ENCODE measurements around the gene SLC2A4RG. TPM values are rescaled to one million over a fixed set of nuclear protein-coding genes. Genes with fewer than 3 reads are reported as not detected.

The SLC2A4RG gene
- total and polyA plus RNA-seq, 2 of the 13 experiments (the other 11 are each of a cell fraction or from before 2014, with no cell fraction given), result 91.4 to 95.9 TPM

DNA sequence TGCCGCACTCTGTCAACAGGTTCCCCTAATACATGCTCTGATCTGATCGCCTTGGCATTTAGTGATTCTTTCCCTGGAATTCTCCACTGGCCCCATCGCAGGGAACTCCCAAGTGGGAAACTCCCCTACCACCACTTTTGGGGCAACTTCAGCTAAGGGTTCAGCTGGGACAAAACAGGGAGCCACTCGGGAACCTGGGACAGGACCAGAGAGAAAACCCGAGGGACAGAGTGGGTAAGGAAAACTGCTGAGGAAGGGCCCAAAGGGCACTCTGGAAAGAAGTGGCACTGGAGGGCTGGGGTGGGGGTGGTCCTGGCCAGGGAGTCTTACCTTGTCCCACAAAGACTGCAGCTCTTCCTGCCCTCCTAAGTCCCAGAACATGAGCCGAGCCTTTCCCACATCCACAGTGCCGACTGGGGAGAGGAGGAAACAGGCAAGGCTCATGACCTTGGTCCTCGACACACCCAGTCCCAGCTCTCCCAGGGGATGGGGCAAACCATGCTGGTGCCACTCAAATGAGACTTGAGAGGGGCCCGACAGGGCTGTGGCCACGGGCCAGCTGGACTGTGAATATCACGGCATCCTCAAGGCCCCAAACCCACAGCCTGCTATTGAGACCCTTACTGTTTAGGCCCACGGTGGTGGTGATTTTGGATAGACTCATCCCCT lies 33.4 kb upstream of the SLC2A4RG start (continued):
- TF ChIP-seq DPF2 (CRISPR knock-in tag; IDR thresholded peaks at IDR 0.05; ENCODE audit: borderline replicate concordance, low read depth) (no peak), SKI (IDR thresholded peaks at IDR 0.05; ENCODE audit: partially characterized antibody) (no peak), ZNF839 (CRISPR knock-in tag; IDR thresholded peaks at IDR 0.05; ENCODE audit: borderline replicate concordance) (no peak), KDM3A (CRISPR knock-in tag; IDR thresholded peaks at IDR 0.05; ENCODE audit: low read depth) (no peak), SMAD9 (CRISPR knock-in tag; IDR thresholded peaks at IDR 0.05) (0 out of 2 replicates have a peak, but pooled peaks have one; percentile 17), ZNF552 (CRISPR knock-in tag; IDR thresholded peaks at IDR 0.05; ENCODE audit: borderline replicate concordance) (no peak), ZNF335 (CRISPR knock-in tag; IDR thresholded peaks at IDR 0.05) (no peak), KLF9 (CRISPR knock-in tag; IDR thresholded peaks at IDR 0.05; ENCODE audit: low read depth) (no peak), KLF6 (CRISPR knock-in tag; IDR thresholded peaks at IDR 0.05) (no peak), TMF1 (CRISPR knock-in tag; IDR thresholded peaks at IDR 0.05; ENCODE audit: low read depth) (no peak), KLF16 (CRISPR knock-in tag; IDR thresholded peaks at IDR 0.05) (no peak), NR3C1 (CRISPR knock-in tag; IDR thresholded peaks at IDR 0.05) (no peak), SMAD1 (CRISPR knock-in tag; IDR thresholded peaks at IDR 0.05; ENCODE audit: borderline replicate concordance, low read depth) (no peak), ZNF891 (CRISPR knock-in tag; IDR thresholded peaks at IDR 0.05) (peak; percentile 56; the same call in 1 of the 2 replicates), ZNF235 (CRISPR knock-in tag; IDR thresholded peaks at IDR 0.05; ENCODE audit: borderline replicate concordance) (no peak), FOXM1 (CRISPR knock-in tag; IDR thresholded peaks at IDR 0.05) (no peak), NAIF1 (CRISPR knock-in tag; IDR thresholded peaks at IDR 0.05; ENCODE audit: borderline replicate concordance) (peak; percentile 37; the same call in 1 of the 2 replicates), TBP (CRISPR knock-in tag; IDR thresholded peaks at IDR 0.05) (0 out of 2 replicates have a peak, but pooled peaks have one; percentile 55), ZFP82 (CRISPR knock-in tag; IDR thresholded peaks at IDR 0.05; ENCODE audit: borderline replicate concordance) (no peak), AHR (CRISPR knock-in tag; IDR thresholded peaks at IDR 0.05) (no peak), NFE2 (CRISPR knock-in tag; IDR thresholded peaks at IDR 0.05) (no peak), FLYWCH1 (CRISPR knock-in tag; IDR thresholded peaks at IDR 0.05) (no peak), GATA4 (IDR thresholded peaks at IDR 0.05; ENCODE audit: borderline replicate concordance, low read depth) (no peak), MBD4 (IDR thresholded peaks at IDR 0.05; ENCODE audit: borderline replicate concordance, low read length) (no peak), ZNF724P (CRISPR knock-in tag; IDR thresholded peaks at IDR 0.05; ENCODE audit: borderline replicate concordance) (no peak), REPIN1 (CRISPR knock-in tag; IDR thresholded peaks at IDR 0.05; ENCODE audit: borderline replicate concordance, low read depth) (no peak)
- TF ChIP-seq, protein P1, sequence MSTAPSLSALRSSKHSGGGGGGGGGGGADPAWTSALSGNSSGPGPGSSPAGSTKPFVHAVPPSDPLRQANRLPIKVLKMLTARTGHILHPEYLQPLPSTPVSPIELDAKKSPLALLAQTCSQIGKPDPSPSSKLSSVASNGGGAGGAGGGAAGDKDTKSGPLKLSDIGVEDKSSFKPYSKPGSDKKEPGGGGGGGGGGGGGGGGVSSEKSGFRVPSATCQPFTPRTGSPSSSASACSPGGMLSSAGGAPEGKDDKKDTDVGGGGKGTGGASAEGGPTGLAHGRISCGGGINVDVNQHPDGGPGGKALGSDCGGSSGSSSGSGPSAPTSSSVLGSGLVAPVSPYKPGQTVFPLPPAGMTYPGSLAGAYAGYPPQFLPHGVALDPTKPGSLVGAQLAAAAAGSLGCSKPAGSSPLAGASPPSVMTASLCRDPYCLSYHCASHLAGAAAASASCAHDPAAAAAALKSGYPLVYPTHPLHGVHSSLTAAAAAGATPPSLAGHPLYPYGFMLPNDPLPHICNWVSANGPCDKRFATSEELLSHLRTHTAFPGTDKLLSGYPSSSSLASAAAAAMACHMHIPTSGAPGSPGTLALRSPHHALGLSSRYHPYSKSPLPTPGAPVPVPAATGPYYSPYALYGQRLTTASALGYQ (CRISPR knock-in tag; IDR thresholded peaks at IDR 0.05), result no peak
- TF ChIP-seq, protein P2, sequence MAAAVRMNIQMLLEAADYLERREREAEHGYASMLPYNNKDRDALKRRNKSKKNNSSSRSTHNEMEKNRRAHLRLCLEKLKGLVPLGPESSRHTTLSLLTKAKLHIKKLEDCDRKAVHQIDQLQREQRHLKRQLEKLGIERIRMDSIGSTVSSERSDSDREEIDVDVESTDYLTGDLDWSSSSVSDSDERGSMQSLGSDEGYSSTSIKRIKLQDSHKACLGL (CRISPR knock-in tag; IDR thresholded peaks at IDR 0.05), result no peak
- TF ChIP-seq, protein P3, sequence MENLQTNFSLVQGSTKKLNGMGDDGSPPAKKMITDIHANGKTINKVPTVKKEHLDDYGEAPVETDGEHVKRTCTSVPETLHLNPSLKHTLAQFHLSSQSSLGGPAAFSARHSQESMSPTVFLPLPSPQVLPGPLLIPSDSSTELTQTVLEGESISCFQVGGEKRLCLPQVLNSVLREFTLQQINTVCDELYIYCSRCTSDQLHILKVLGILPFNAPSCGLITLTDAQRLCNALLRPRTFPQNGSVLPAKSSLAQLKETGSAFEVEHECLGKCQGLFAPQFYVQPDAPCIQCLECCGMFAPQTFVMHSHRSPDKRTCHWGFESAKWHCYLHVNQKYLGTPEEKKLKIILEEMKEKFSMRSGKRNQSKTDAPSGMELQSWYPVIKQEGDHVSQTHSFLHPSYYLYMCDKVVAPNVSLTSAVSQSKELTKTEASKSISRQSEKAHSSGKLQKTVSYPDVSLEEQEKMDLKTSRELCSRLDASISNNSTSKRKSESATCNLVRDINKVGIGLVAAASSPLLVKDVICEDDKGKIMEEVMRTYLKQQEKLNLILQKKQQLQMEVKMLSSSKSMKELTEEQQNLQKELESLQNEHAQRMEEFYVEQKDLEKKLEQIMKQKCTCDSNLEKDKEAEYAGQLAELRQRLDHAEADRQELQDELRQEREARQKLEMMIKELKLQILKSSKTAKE (CRISPR knock-in tag; IDR thresholded peaks at IDR 0.05; ENCODE audit: borderline replicate concordance), result no peak

Measured in HepG2 (cell line).